IMR-90 (cell line): ENCODE data around the gene KLHL11. TPM values are rescaled to one million over a fixed set of nuclear protein-coding genes. Genes with fewer than 3 reads are reported as not detected.

Source experiments
- ATAC-seq: fragments of 200-7000 bp; cut with Tn5 transposase; 2 replicates; pipeline ENCODE4 v1.9.1; 2020; ENCODE audit warnings: low read depth, mild to moderate bottlenecking, moderate library complexity
- BruUV-seq: library from RNA; stranded (reverse); fragments of 400-500 nt; replicated peaks from 2 replicates; lab custom pipeline; 2021; lab: Mats Ljungman, UMichigan
- CTCF ChIA-PET: fragments of 300-600 bp; formaldehyde crosslinking; extraction: SDS; loops from one replicate; lab custom pipeline; 2021; ENCODE audit warnings: antibody characterized with exemption; lab: Yijun Ruan, JAX
- POLR2A ChIA-PET: fragments of 300-600 bp; sonication (Branson Sonifier 250); formaldehyde crosslinking; loops from one replicate; lab custom pipeline; 2022; ENCODE audit warnings: antibody characterized with exemption; ENCODE audit not compliant: unreplicated experiment; lab: Charles Lee
- DNase-seq: peaks from one replicate; pipeline ENCODE4 v3.0.0; 2013
- H2AFZ ChIP-seq: replicated peaks from 2 replicates; pipeline ENCODE3; 2013; ENCODE audit warnings: low read length, mild to moderate bottlenecking; ENCODE audit not compliant: poor library complexity
- H2AK5ac ChIP-seq: 2 replicates; pipeline ENCODE4 v1.6.1; 2013; ENCODE audit warnings: low read depth, low read length, inconsistent platforms
- H2AK9ac ChIP-seq: replicated peaks from 2 replicates; pipeline ENCODE3; 2013; ENCODE audit warnings: mild to moderate bottlenecking, low read depth, low read length, moderate library complexity; ENCODE audit not compliant: poor library complexity
- H2BK120ac ChIP-seq: 2 replicates; pipeline ENCODE4 v1.6.1; 2013; ENCODE audit warnings: low read depth, low read length, inconsistent platforms
- H2BK15ac ChIP-seq: 3 replicates; pipeline ENCODE4 v1.6.1; 2013; ENCODE audit warnings: low read depth, low read length, inconsistent platforms
- H2BK20ac ChIP-seq: 2 replicates; pipeline ENCODE4 v1.6.1; 2013; ENCODE audit warnings: low read depth, mild to moderate bottlenecking, inconsistent platforms, low read length, moderate library complexity
- H2BK5ac ChIP-seq: 2 replicates; pipeline ENCODE4 v1.6.1; 2013; ENCODE audit warnings: mild to moderate bottlenecking, low read depth, low read length, inconsistent platforms; ENCODE audit not compliant: poor library complexity, severe bottlenecking
- H3K14ac ChIP-seq: replicated peaks from 2 replicates; pipeline ENCODE4 v1.6.1; 2013; ENCODE audit warnings: low read depth, low read length, inconsistent platforms
- H3K18ac ChIP-seq: 2 replicates; pipeline ENCODE4 v1.6.1; 2013; ENCODE audit warnings: low read depth, low read length, control low read depth
- H3K23ac ChIP-seq: 2 replicates; pipeline ENCODE4 v1.6.1; 2013; ENCODE audit warnings: low read depth, low read length, inconsistent platforms
- H3K27ac ChIP-seq: 2 replicates; pipeline ENCODE4 v1.5.1; 2013; ENCODE audit warnings: mild to moderate bottlenecking, control low read depth, low read length; ENCODE audit not compliant: insufficient read depth
- H3K27me3 ChIP-seq: 2 replicates; pipeline ENCODE4 v1.6.1; 2013; ENCODE audit warnings: low read length; ENCODE audit not compliant: control insufficient read depth, insufficient read depth
- H3K36me3 ChIP-seq: 2 replicates; pipeline ENCODE4 v1.6.1; 2013; ENCODE audit warnings: low read length, mixed read lengths; ENCODE audit not compliant: control insufficient read depth, insufficient read depth
- H3K4ac ChIP-seq: 2 replicates; pipeline ENCODE4 v1.6.1; 2013; ENCODE audit warnings: low read depth, low read length, inconsistent platforms
- H3K4me1 ChIP-seq: 2 replicates; pipeline ENCODE4 v1.6.1; 2013; ENCODE audit warnings: low read length, mixed read lengths; ENCODE audit not compliant: control insufficient read depth, insufficient read depth
- H3K4me2 ChIP-seq: 2 replicates; pipeline ENCODE4 v1.6.1; 2013; ENCODE audit warnings: low read depth, mild to moderate bottlenecking, control low read depth, low read length, moderate library complexity
- H3K4me3 ChIP-seq: 2 replicates; pipeline ENCODE4 v1.5.1; 2013; ENCODE audit warnings: low read depth, mild to moderate bottlenecking, control low read depth, low read length, moderate library complexity; ENCODE audit not compliant: insufficient read depth
- H3K56ac ChIP-seq: 2 replicates; pipeline ENCODE4 v1.6.1; 2013; ENCODE audit warnings: low read length, inconsistent platforms; ENCODE audit not compliant: insufficient read depth; ENCODE audit errors: extremely low read depth
- H3K79me1 ChIP-seq, 2 experiments: 2 replicates each; pipeline ENCODE4 v1.6.1; 2013; ENCODE audit warnings: low read length in 2 of 2, inconsistent platforms in 1 of 2, low read depth in 1 of 2
- H3K9ac ChIP-seq: 2 replicates; pipeline ENCODE4 v1.6.1; 2013; ENCODE audit warnings: low read depth, low read length, control low read depth
- H3K9me1 ChIP-seq: 2 replicates; pipeline ENCODE4 v1.6.1; 2013; ENCODE audit warnings: low read length, inconsistent platforms; ENCODE audit not compliant: insufficient read depth
- H3K9me3 ChIP-seq: 2 replicates; pipeline ENCODE4 v1.6.1; 2013; ENCODE audit warnings: low read length; ENCODE audit not compliant: control insufficient read depth, insufficient read depth
- H4K20me1 ChIP-seq: 2 replicates; pipeline ENCODE4 v1.6.1; 2013; ENCODE audit warnings: low read length, inconsistent platforms; ENCODE audit not compliant: insufficient read depth
- H4K5ac ChIP-seq: 2 replicates; pipeline ENCODE4 v1.6.1; 2013; ENCODE audit warnings: mild to moderate bottlenecking, low read depth, low read length, control low read depth
- H4K8ac ChIP-seq, 2 experiments: 2 replicates each; pipeline ENCODE4 v1.6.1; 2013; ENCODE audit warnings: low read depth in 2 of 2, low read length in 2 of 2, control low read depth in 1 of 2, inconsistent platforms in 1 of 2
- H4K91ac ChIP-seq: 2 replicates; pipeline ENCODE4 v1.6.1; 2013; ENCODE audit warnings: low read depth, low read length, inconsistent platforms; ENCODE audit not compliant: insufficient read depth
- CEBPB ChIP-seq: IDR thresholded peaks from 2 replicates; pipeline ENCODE4 v1.6.1; 2012; ENCODE audit warnings: low read depth, low read length, improper control_type of control experiment
- ELK1 ChIP-seq: fragments of 150-350 bp; IDR thresholded peaks from 2 replicates; pipeline ENCODE4 v1.6.1; 2016; ENCODE audit warnings: low read depth, mild to moderate bottlenecking, low read length, moderate library complexity, borderline replicate concordance
- FOS ChIP-seq: fragments of 150-350 bp; IDR thresholded peaks from 2 replicates; pipeline ENCODE4 v1.6.1; 2016; ENCODE audit warnings: low read depth, low read length
- MAFK ChIP-seq: IDR thresholded peaks from 2 replicates; pipeline ENCODE4 v1.6.1; 2012; ENCODE audit warnings: low read depth, low read length, improper control_type of control experiment
- MXI1 ChIP-seq: IDR thresholded peaks from 2 replicates; pipeline ENCODE4 v1.6.1; 2012; ENCODE audit warnings: low read depth, mild to moderate bottlenecking, low read length, moderate library complexity, borderline replicate concordance
- NFE2L2 ChIP-seq: fragments of 150-350 bp; IDR thresholded peaks from 2 replicates; pipeline ENCODE4 v1.6.1; 2016; ENCODE audit warnings: low read depth, mild to moderate bottlenecking, low read length
- POLR2A ChIP-seq: IDR thresholded peaks from 2 replicates; pipeline ENCODE4 v1.6.1; 2012; ENCODE audit warnings: mild to moderate bottlenecking, low read depth, low read length
- RAD21 ChIP-seq: IDR thresholded peaks from 2 replicates; pipeline ENCODE4 v1.6.1; 2012; ENCODE audit warnings: low read length, improper control_type of control experiment
- RFX5 ChIP-seq: IDR thresholded peaks from 2 replicates; pipeline ENCODE4 v1.8.0; 2012; ENCODE audit warnings: low read depth, mild to moderate bottlenecking, low read length, moderate library complexity
- SMC3 ChIP-seq: fragments of 150-350 bp; IDR thresholded peaks from 2 replicates; pipeline ENCODE4 v1.6.1; 2016; ENCODE audit warnings: low read depth, mild to moderate bottlenecking, antibody characterized with exemption, low read length, moderate library complexity
- WGBS, 2 experiments: methylation state at CpG; one replicate each; pipeline versions ENCODE4 v1.1.5 to v1.1.7; 2013; ENCODE audit warnings: missing lambda C conversion rate in 2 of 2; ENCODE audit not compliant: insufficient read length in 1 of 2; ENCODE audit errors: extremely low coverage in 2 of 2; 5-methylcytosine and 5-hydroxymethylcytosine counted together
- dilution Hi-C: fragments of 300-500 bp; cut with HindIII; formaldehyde crosslinking; loops from one replicate; pipeline ENCODE4 v1.14.3; 2018; ENCODE audit warnings: low sequenced_read_pairs; ENCODE audit not compliant: unreplicated experiment
- in situ Hi-C: fragments of 300-500 bp; cut with MboI; formaldehyde crosslinking; loops from 3 replicates; pipeline ENCODE4 v1.14.3; 2019; ENCODE audit warnings: low sequenced_read_pairs, inconsistent platforms, mixed read lengths
- intact Hi-C: fragments of 100-400 bp; cut with micrococcal nuclease; formaldehyde crosslinking; loops from 2 replicates; pipeline ENCODE4 v1.10.0; 2022
- polyA plus RNA-seq, 3 experiments: library from polyadenylated mRNA; depleted of rRNA; stranded (reverse); fragments of >200 nt; gene quantifications; 2 replicates each; pipeline ENCODE4 v1.2.3, GENCODE V29; 2012; ENCODE audit warnings: low replicate concordance in 1 of 3
- total RNA-seq: library from RNA; depleted of rRNA; stranded (reverse); fragments of >200 nt; gene quantifications from 2 replicates; pipeline ENCODE4 v1.2.3, GENCODE V29; 2012
- TF ChIP-seq, protein P1 (sequence below): fragments of 150-350 bp; IDR thresholded peaks from 2 replicates; pipeline ENCODE4 v1.6.1; 2017; ENCODE audit warnings: mild to moderate bottlenecking, antibody characterized with exemption, low read length, low read depth
- TF ChIP-seq, protein P2 (sequence below): conservative IDR thresholded peaks from 2 replicates; pipeline ENCODE4 v1.5.1; 2012; ENCODE audit warnings: mild to moderate bottlenecking, low read depth, low read length, improper control_type of control experiment

KLHL11 gene
- total and polyA plus RNA-seq, 2 of the 4 experiments (the other 2 are of a cell fraction) = 4.1 to 38.5 TPM

GRCh38 chr17:41860254-41860931 is 4.8 kb downstream of the KLHL11 start:
- H3K9ac ChIP-seq = no peak overlapping the region
- no peak overlapping the region for H3K23ac ChIP-seq
- H2AK5ac ChIP-seq = no peak overlapping the region
- H2AK9ac ChIP-seq = no peak overlapping the region
- no peak overlapping the region for H3K4me3 ChIP-seq
- no peak overlapping the region for H3K4me2 ChIP-seq
- intact Hi-C loops = no loop called here
- H3K27ac ChIP-seq = no peak overlapping the region
- dilution Hi-C loops = no loop called here
- no peak overlapping the region for H4K91ac ChIP-seq
- ChIA-PET POLR2A (interaction anchor here (1.0 kb wide), 1 partner anchor 10 kb away, joined by 3 read pairs; no protein-coding TSS in a partner anchor), CTCF (interaction anchor here (0.6 to 1.5 kb wide), 2 partner anchors 13 to 52 kb away, joined by 3 to 4 read pairs; no protein-coding TSS in a partner anchor)
- in situ Hi-C loops = no loop called here
- H2BK20ac ChIP-seq = no peak overlapping the region
- H3K56ac ChIP-seq = no peak overlapping the region
- no peaks in the 10 kb centered on the region for H3K9me3 ChIP-seq
- H3K36me3 ChIP-seq = no peaks in the 10 kb centered on the region
- H4K20me1 ChIP-seq = peaks cover 49% of the 10 kb centered on the region
- no peak overlapping the region for H2BK120ac ChIP-seq
- BruUV-seq = no TSS peak
- TF ChIP-seq FOS (no peak), MAFK (no peak), RFX5 (no peak), ELK1 (no peak), NFE2L2 (no peak), MXI1 (no peak), RAD21 (no peak), POLR2A (no peak), SMC3 (no peak), CEBPB (no peak)
- TF ChIP-seq, protein P1, sequence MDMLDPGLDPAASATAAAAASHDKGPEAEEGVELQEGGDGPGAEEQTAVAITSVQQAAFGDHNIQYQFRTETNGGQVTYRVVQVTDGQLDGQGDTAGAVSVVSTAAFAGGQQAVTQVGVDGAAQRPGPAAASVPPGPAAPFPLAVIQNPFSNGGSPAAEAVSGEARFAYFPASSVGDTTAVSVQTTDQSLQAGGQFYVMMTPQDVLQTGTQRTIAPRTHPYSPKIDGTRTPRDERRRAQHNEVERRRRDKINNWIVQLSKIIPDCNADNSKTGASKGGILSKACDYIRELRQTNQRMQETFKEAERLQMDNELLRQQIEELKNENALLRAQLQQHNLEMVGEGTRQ = no peak
- TF ChIP-seq, protein P2, sequence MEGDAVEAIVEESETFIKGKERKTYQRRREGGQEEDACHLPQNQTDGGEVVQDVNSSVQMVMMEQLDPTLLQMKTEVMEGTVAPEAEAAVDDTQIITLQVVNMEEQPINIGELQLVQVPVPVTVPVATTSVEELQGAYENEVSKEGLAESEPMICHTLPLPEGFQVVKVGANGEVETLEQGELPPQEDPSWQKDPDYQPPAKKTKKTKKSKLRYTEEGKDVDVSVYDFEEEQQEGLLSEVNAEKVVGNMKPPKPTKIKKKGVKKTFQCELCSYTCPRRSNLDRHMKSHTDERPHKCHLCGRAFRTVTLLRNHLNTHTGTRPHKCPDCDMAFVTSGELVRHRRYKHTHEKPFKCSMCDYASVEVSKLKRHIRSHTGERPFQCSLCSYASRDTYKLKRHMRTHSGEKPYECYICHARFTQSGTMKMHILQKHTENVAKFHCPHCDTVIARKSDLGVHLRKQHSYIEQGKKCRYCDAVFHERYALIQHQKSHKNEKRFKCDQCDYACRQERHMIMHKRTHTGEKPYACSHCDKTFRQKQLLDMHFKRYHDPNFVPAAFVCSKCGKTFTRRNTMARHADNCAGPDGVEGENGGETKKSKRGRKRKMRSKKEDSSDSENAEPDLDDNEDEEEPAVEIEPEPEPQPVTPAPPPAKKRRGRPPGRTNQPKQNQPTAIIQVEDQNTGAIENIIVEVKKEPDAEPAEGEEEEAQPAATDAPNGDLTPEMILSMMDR = no peak
- peaks cover 7% of the 10 kb centered on the region; the same call in 1 of the 2 replicates for H3K9me1 ChIP-seq
- WGBS, 2 experiments = 100% methylated on average over 1 of the region's 3 CpGs; no CpG with 5 or more reads in 1 of the 2 experiments
- H3K27me3 ChIP-seq = no peaks in the 10 kb centered on the region
- no peak for DNase-seq
- H3K4me1 ChIP-seq = peaks cover 10% of the 10 kb centered on the region
- H2AFZ ChIP-seq = no peak overlapping the region
- H2BK15ac ChIP-seq = no peak overlapping the region
- H4K8ac ChIP-seq = no peak overlapping the region
- no peak overlapping the region for H3K14ac ChIP-seq
- H4K5ac ChIP-seq = no peak overlapping the region
- no peak overlapping the region for H3K4ac ChIP-seq
- ATAC-seq = no peak
- peaks cover 31 to 79% of the 10 kb centered on the region in 2 experiments for H3K79me1 ChIP-seq
- H2BK5ac ChIP-seq = no peak overlapping the region
- no peak overlapping the region for H3K18ac ChIP-seq
